GM18499 (cell line): Measurements from ENCODE around the gene HNRNPF.

ENCODE experiments used
- ATAC-seq: cut with Tn5 transposase; IDR thresholded peaks from one replicate; pipeline ENCODE4 v1.9.1; 2021; ENCODE audit warnings: moderate number of reproducible peaks; ENCODE audit not compliant: insufficient read depth, unreplicated experiment

The HNRNPF gene

GRCh38 chr10:43383204-43383971, 25.6 kb downstream of the HNRNPF start:
- no peak for ATAC-seq

DNA sequence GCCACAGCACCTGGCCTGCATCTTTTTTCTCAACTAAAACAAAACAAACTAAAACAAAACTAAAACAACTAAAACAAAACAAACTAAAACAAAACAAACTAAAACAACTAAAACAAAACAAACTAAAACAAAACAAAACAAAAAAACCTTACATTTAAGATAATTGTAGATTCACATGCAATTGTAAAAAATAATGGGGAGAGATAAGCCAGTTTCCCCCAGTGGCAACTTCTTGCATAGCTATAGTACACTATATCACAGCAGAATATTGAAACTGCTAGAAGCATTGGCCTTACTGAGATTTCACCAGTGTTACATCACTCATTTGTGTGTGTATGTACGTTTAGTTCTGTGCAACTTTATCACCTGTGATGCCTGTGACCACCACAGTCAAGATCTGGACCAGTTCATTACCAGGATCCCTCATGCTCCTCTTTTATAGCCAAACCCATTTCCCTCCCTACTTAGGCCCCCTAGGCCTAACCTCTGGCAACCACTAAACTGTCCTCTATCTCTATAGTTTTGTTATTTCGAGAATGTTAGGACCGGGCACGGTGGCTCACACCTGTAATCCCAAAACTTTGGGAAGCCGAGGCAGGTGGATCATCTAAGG, 28.3 kb downstream of the HNRNPF start:
- ATAC-seq: no peak

DNA sequence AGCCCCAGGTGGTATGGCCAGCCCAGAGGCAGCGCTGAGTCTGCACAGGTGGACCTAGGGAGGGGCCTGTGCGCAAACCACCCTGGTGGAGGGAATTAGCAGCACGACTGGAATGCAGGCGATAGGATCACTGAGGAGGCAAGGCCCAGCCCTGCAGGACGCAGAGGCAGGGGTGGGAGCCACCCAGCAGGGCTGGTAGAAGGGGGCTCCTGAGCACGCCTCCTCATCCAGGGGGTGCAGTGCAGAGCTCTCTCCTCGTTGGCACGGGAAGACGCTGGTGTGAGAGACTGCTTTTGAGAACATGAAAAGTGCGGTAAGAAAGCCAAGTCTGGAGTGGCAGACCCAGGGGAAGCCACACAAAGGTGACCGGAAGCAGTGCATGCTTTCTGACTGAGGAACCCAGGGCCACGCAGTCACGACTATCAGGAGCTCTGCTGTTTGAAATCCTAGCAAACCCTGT, 31.5 kb downstream of the HNRNPF start:
- ATAC-seq: no peak

DNA sequence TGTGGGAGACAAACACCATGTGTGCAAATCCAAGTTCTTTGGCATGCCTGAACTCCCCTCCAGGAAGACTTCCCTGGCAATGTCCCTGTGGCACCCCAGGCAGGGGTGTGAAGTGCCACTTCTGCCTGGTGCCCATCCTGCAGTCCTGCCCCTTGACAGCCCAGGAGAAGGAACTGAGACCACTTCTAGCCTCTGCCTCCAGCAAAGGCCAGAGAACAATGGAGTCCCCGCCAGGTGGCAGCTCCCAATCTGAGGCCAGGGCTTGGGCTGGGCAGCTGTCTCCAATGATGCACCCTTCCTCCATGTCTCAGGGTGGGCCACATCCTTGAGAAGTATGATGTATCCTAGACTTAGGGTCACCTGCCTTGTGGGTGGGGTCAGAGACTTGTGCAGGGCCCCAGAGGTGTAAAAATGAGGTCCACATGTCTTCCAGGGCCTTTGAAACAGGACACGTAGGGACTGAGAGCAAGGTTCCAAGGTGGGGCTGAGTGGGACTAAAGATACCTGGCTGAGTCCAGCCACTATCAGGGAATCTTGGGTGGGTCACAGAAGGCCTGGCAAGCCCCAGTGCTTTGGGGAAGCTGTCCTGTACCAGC, 32.1 kb downstream of the HNRNPF start:
- no peak for ATAC-seq

DNA sequence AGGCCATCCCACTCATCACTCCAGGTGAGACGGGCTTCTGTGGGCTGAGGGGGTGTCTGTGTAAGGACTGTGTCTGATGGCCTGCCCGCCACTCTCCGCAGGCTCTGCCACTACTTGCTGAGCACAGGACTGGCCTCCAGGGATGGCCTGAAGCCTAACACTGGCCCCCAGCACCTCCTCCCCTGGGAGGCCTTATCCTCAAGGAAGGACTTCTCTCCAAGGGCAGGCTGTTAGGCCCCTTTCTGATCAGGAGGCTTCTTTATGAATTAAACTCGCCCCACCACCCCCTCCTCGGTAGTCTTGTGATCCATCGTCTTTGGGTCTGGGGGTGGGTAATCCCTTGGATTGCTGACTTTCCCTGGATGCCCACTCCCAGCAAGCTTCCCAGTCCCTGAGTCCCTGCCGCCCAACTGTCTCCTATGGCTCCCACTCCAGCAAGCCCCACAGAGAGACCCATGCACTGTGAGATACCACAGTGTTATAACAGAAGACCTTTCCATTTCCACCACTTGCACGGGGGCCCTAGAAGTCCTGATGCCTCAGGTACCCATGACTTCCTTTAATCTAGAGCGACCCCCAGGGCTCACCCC, 32.8 kb downstream of the HNRNPF start:
- ATAC-seq: no peak

DNA sequence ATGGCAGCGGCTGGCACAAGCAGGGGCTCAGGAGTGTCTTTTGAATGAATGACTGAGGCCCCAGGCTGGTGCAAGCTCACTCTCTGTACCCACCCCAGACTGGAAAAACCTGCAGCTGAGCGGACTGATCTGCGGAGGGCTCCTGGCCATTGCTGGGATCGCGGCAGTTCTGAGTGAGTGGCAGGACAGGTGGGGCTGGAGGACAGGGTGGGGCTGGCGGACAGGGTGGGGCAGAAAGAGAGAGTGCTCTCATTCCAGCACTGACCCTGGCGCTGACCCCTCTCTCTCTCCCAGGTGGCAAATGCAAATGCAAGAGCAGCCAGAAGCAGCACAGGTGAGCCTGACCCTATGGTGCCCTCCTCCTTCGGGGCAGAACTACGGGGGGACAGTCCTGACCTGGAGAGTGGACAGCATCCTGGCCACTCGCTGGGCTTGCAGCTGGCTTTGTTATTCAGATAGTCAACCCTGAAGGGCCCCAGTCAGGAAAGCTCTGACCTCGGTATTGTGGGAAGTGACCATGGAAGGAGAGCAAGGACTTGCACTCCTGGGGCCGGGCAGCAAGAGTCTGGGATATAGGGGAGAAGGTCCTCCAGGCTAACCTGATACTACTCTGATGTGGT, 33.5 kb downstream of the HNRNPF start:
- no peak for ATAC-seq

DNA sequence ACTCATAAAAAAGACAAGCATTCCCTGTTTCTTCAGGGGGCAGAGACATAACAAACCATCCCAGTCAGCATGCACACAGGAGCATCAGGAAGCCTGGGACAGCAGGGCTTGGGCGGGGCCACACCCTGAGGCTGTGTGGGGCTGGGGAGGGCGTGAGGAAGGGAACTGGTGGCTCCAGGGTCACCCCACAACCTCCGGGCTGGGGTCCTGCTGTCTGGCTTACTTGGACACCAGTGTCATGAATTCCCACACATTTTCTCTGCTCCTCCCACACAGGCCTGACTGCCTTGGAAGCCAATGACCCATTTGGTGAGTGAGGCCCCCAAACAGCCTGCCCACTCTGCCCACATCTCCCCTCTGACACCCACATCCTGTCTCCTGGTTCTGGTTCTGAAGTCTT, 34.8 kb downstream of the HNRNPF start:
- no peak for ATAC-seq

- ATAC-seq: no peak
Observed at GRCh38 chr10:43373461-43373860, 35.5 kb downstream of the HNRNPF start.

DNA sequence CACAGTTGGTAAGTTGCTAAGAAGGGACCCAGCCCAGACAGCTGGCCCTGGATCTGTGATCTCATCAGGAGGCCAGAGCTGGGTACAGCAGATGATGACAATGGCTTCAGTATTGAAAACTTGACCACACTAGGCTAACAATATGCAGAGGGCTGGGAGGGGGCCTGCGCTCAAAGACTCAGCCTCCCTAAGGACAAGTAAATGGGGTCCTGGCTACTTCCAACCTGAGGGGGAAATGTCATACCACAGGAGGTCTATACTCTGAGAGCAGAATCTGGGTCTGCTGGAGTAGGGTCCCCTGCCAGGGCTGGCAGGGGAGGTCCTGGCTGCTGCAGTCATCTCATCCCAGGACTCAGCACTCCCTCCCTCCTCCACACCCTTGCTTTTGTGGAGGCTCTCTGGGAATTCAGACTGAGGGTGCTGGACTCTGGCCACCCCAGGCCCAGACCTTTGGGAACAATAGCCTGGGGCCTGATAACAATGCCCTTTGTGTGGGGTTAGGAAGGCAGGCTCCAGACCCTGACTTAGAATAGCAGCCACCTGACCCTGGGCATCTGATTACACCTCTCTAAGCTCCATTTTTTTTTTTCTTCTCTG, 36.1 kb downstream of the HNRNPF start:
- ATAC-seq: no peak

DNA sequence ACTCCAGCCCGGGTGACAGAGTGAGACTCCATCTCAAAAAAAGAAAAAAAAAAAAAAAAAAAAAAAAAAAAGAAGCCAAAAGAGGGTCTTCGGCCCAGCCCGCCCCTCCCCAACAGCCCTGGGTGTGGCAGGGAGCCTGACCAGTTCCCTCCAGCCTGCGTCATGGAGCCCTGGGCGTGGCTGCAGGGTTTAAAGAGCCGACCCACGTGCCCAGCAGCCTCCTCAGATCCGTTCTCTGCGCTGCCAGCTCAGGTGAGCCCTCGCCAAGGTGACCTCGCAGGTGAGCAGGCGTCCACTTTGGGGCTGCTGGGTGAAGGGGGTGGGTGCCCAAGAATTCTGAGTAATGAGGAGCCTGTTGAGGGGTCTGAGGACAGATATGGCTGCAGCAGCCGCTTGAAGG, 37.6 kb downstream of the HNRNPF start, which contains the start of gene FXYD4:
TSS of gene FXYD4 (plus strand) at position 219 of the 400 bp plus-strand sequence. CDS start 2,111 bp downstream, outside the sequence.
- ATAC-seq: no peak

- no peak for ATAC-seq
Observed at GRCh38 chr10:43370671-43371215, 38.2 kb downstream of the HNRNPF start.

DNA sequence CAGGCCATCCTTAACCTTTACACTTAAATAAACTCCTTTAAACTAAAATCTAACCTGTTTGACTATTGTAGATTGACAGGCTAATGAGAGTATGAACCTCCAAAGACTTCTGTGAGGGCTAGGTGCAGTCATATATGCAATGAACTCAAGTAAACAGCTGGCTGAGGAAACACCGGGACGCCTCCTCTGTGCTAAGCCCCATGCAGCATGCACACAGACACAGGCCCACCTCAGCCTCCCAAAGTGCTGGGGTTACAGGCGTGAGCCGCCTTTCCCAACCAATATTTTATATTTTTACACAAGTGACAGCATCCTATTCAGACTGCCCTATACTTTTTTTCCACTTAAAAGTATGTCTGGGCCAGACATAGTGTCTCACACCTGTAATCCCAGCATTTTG, 39.1 kb downstream of the HNRNPF start:
- no peak for ATAC-seq

DNA sequence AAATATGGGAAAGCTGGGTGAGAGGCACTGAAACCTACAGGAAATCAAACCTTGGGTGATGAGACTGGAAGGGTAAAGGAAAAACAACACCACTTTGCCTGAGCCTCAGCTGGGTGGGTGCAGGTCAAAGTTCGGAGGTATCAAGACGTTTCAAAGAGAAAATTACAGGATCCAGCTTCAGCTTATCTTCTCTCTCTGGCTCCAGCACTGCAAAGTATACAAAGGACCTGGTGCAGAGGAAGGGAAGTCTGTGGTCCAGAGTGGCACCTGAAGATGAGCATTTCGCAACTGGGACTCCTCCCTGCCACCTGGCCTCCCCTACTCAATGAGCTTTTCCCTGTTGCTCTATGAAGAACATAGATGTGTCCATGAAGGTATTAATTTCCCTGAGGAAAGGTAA, 44.0 kb downstream of the HNRNPF start:
- ATAC-seq: no peak

- ATAC-seq: peak; percentile 98
Observed at GRCh38 chr10:43362191-43362839, 46.7 kb downstream of the HNRNPF start.

DNA sequence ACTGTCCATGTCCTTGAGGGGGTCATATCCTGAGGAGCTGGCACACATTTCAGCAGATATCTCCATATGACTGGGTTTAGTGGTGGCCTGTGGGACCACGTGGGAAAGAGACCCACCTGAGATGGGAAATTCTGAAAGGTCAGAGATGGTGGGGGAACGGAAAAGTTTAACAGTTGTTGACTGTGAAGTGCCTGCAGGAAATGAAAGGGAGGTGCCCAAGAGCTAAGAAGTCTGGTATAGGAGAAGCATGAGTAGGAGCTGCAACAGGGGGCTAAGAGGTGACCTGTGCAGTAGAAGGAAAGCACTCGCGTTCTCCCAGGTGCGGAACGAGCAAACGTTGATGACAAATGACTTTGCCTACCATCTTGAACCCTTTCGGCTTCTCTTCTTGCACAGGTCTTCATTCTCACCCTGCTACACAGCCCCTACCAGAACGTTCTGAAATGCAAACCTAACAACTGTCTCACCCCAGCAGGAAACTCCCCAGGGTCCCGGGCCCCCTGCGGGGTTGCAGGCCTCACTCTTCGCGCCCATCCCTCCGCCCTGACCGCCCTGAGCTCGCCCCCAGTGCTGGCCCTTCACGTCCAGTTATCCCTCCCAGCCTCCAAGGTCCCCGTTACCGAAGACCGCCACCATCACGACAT, 47.3 kb downstream of the HNRNPF start:
- ATAC-seq: no peak

GRCh38 chr10:43360086-43360485, 48.9 kb downstream of the HNRNPF start:
- ATAC-seq: no peak

- ATAC-seq: no peak
Observed at GRCh38 chr10:43355749-43356371, 53.1 kb downstream of the HNRNPF start.

DNA sequence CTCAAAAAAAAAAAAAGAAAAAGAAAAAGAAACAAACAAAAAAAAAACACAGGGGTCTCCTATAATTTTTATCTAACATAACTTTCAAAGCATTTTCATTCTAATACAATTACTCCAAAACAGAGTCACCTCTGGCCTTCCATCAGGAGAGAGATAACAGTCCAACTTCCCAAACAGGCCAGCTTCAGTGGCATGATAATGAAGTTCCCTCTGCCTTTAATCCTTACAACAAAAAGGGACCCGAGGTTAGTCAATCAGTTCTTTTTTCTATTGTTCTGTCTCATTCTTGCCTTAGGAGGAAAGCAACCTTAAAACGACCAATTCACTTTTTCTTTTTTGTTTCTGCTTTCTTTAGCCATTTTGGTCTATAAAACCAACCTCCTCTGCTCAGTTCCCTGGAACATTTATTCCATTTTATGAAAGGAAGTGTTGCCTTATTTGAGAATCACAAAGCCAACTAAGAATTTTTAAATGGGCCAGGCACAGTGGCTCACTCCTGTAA, 54.1 kb downstream of the HNRNPF start:
- no peak for ATAC-seq

DNA sequence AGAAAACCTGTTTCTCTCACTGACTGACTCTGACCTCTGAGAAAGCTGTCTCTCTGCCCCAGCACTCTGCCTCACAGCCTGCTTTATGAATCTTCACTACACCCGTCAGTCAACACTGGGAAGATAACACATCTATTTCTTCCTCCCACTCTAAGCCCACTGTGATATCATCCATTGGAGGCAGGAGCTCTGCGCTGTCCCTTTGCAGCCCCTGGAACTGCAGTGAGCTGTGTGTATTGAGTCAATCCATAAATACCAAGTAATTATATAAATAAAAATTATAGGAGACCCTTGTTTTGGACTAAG, 54.7 kb downstream of the HNRNPF start:
- ATAC-seq: no peak
